Ramos (cell line): ENCODE results near the gene SYNDIG1L.

Experiments used
- in situ Hi-C: fragments of 300-500 bp; cut with MboI; formaldehyde crosslinking; loops from one replicate; pipeline ENCODE4 v1.14.3; 2022; ENCODE audit warnings: low sequenced_read_pairs; ENCODE audit not compliant: unreplicated experiment

Gene SYNDIG1L

DNA sequence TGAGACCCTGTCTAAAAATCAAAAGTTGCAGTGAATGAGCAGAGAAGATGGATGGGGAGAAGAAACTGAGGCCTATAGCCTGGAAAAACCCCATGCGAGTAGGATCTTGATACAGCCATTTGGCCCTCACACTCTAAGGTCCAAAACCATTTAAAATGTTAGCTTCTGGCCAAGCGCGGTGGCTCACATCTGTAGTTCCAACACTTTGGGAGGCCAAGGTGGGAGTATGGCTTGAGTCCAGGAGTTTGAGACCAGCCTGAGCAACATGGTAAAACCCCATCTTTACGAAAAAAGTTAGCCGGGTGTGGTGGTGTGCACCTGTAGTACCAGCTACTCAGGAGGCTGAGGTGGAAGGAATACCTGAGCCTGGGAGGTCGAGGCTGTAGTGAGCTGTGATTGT lies 58.0 kb downstream of the SYNDIG1L start:
- in situ Hi-C loops = no loop called here

DNA sequence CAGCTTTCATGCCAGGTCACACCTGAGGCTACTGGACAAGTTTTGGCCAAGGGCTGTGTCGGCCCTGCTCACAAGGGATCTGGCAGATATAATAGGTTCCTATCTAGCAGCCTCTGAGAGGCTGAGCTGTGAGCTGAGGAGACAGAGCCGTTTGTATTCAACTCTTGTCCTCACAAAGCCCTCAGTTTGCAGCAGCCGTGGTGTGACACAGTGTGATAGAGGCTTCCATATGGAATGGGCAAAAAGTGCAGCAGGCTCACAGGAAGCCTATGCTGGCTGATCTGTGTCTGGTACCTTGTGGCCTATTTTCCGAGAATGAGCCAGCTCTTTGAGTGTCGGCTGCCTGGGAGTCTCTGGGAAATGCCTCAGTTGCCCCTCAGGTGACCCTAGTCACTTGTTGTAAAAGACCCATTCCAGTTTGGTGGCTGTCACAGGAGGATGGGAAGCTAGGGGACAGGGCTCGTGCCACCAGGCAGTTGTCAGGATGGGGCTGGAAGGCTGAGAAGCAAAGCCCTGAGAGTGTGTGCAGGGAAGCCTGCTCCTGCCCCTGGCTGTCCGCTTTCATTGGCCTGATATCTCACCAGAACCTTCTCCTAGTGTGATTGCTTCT lies 61.6 kb downstream of the SYNDIG1L start:
- in situ Hi-C loops = no loop called here

DNA sequence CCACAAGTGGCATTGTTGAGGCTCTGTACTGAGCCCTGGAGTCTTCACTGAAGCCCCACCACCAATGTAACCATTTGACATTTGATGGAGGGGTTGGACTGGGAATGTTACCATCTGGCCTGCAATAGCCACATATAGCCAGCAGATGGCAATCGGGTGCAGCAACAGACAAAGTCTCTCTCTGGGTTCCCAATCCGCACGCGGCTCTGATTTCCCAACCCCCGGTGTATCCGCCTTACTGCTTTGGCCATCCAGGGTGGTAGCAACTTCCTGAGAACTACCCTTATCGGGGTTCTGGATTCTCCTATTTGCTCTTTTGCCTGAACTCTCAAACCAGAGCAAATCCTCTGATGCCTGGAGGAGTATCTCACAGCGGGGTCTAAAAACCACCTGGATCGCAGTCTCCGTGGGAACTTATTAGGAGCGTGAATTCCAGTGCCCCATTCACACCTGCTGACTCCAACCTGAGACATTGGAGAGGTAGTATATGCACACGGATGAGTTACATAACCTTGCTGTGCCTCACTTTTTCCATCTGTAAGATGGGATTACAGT lies 63.6 kb downstream of the SYNDIG1L start:
- in situ Hi-C loops = no loop called here

DNA sequence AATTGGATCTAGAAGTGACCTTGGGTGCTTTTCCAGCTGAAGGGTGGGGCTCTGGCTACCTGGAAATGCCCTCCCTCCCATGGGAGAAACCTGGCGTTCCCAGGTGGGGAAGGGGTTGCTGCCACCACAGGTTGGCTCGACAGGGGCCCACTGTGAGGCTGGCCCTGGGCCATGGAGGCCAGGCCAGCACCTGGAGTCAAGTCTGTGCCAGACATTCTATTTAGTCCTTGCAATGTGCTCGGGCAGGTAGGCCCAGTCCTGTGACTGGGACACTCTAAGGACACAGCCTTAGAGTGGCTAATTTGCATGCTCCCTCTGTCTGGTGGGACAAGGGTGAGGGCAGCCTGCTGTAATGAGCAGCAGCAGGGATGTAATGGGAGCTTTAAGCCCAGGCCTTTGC lies 65.8 kb downstream of the SYNDIG1L start:
- in situ Hi-C loops = no loop called here

DNA sequence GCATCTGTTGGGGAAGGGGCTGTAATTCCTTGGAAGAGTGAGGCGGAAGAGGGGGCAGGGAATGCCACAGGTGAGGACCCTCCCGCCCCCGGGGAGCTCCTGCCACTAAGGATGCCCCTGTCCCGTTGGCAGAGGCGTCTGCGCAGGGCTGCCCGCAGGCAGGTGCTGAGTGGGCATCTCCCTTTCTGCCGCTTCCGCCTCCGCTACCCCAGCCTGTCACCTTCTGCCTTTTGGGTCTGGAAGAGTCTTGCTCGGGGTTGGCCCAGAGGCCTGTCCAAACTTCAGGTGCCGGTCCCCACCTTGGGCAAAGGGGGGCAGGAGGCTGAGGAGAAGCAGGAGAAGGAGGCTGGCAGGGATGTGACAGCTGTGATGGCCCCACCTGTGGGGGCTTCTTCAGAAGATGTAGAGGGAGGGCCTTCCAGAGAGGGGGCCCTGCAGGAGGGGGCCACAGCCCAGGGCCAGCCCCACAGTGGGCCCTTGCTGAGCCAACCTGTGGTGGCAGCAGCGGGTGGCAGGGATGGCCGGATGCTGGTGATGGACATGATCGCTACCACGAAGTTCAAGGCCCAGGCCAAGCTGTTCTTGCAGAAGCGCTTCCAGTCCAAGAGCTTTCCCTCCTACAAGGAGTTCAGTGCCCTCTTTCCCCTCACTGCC lies 67.7 kb downstream of the SYNDIG1L start:
- in situ Hi-C loops = no loop called here

DNA sequence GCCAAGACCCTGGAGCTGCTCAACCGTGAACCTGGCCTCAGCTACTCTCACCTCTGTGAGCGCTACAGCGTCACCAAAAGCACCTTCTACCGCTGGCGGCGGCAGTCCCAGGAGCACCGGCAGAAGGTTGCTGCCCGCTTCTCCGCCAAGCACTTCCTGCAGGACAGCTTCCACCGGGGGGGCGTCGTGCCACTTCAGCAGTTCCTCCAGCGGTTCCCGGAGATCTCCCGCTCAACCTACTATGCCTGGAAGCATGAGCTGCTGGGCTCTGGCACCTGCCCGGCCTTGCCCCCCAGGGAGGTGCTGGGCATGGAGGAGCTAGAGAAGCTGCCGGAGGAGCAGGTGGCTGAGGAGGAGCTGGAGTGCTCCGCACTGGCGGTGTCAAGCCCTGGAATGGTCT lies 68.4 kb downstream of the SYNDIG1L start:
- in situ Hi-C loops = no loop called here

DNA sequence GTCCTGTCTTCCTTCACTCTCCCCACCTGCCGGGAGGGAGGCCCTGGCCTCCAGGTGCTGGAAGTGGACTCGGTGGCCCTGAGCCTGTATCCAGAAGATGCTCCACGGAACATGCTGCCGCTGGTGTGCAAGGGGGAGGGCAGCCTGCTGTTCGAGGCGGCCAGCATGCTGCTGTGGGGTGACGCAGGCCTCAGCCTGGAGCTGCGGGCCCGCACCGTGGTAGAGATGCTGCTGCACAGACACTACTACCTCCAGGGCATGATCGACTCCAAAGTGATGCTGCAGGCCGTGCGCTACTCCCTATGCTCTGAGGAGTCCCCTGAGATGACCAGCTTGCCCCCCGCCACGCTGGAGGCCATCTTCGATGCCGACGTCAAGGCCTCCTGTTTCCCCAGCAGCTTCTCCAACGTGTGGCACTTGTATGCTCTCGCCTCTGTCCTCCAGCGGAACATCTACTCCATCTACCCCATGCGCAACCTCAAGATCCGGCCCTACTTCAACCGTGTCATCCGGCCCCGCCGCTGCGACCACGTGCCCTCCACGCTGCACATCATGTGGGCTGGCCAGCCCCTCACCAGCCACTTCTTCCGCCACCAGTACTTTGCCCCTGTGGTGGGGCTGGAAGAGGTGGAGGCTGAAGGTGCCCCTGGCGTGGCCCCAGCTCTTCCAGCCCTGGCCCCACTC lies 69.0 kb downstream of the SYNDIG1L start:
- in situ Hi-C loops = no loop called here
